NT2/D1 (cell line): Measurements from ENCODE around the gene EXOC3L4.
"Not testable (repeated sequence)": the region's sequence is repeated elsewhere in the genome, so short reads cannot be mapped to it uniquely, and the experiment has no call there.

Experiments used
- SUZ12 ChIP-seq: IDR thresholded peaks from 2 replicates; pipeline ENCODE4 v1.6.1; 2011; ENCODE audit not compliant: insufficient read length, insufficient read depth; ENCODE audit errors: extremely low read depth
- YY1 ChIP-seq: IDR thresholded peaks from 2 replicates; pipeline ENCODE4 v1.6.1; 2011; ENCODE audit not compliant: insufficient read length, insufficient read depth

- not testable (repeated sequence) for TF ChIP-seq YY1, SUZ12
These were observed 20.7 kb downstream of the EXOC3L4 start for GRCh38 chr14:103115086-103115679.
